Measurements from ENCODE around the gene MSX1.

MSX1 gene

DNA sequence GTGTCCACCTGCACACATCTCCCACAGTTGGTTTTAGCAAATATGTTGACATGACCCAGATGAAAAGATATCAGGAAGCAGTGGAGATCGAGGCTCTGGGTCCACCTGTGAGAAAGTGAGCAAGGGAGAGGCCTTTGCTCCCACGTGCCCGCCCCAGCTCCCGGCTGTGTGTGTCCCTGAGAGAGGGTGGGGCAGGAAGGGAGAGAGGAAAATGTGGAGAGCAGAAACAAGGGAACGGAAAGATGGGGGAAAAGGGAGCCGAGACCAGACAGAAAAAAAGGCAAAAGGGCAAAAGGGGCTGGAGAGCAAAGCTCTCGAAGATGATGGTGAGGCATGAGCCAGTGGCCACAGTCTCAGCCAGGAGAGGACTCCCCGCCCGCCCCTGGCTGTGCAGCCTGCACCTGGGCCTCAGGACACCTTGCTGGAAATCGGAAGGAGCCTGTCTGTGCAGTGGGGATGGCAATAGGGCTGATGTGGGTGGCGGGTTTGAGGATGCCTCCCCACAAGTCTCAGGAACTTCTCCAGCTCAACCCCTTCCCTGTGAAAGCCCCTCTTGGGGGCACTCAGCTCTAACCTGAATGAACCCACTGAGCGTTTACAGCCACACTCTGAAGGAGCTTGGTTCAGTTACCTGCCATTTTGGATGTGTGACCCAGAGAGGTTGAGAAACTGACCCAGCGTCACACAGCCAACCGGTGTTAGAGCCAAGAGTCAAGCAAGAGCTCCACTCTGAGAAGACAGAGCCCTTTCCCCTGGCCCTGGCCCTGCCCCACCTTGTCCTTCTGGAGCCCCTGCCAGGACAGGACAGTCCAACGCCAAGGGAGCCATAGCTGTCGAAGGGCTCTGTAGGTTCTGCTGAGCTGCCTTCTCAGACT lies 20.3 kb upstream of the MSX1 start:
- in situ Hi-C loops (cut with MboI; ENCODE audit: low pct_unique_long_range_greater_than_20kb, low sequenced_read_pairs) = no loop called here
- DNase-seq = no peak

DNA sequence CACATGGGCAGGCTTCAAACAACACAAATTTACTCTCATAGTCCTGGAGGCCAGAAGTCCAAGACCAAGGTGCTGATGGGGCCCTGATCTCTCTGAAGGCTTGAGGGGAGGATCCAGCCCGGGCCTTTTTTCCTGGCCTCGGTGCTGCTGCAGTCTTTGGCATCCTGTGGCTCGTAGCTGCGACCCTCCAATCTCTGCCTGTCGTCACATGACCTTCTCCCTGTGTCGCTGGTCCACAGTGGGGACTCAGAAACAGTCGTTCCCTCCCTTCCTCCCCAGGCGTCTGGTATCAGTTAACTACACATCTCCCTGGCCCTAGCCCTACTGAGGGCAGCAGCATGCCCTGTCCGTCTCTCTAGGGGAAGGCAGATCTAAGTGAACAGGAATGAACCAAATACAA lies 19.1 kb upstream of the MSX1 start:
- in situ Hi-C loops (cut with MboI; ENCODE audit: low pct_unique_long_range_greater_than_20kb, low sequenced_read_pairs) = no loop called here
- DNase-seq = no peak

- no peak for DNase-seq
- in situ Hi-C loops (cut with MboI; ENCODE audit: low pct_unique_long_range_greater_than_20kb, low sequenced_read_pairs) = no loop called here
Observed at GRCh38 chr4:4841156-4841555, 18.3 kb upstream of the MSX1 start.

GRCh38 chr4:4842476-4843441 lies 16.7 kb upstream of the MSX1 start:
- in situ Hi-C loops (cut with MboI; ENCODE audit: low pct_unique_long_range_greater_than_20kb, low sequenced_read_pairs) = no loop called here
- no peak for DNase-seq

GRCh38 chr4:4843635-4844291 lies 15.7 kb upstream of the MSX1 start:
- in situ Hi-C loops (cut with MboI; ENCODE audit: low pct_unique_long_range_greater_than_20kb, low sequenced_read_pairs) = no loop called here
- DNase-seq = no peak

DNA sequence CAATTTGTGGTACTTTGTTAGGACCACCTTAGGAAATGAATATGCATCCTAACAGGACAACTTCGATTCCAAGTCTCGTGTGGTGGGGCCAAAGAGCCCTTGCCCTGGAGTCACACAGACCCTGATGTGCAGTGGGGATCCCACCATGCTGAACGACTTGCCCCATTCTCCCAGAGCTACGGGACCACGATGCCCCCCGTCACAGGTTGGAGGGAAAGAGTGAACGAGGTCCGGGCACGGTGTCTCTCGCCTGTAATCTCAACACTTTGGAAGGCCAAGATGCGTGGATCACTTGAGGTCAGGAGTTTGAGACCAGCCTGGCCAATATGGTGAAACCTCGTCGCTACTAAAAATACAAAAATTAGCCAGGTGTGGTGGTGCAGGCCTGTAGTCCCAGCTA lies 14.4 kb upstream of the MSX1 start:
- no peak for DNase-seq
- in situ Hi-C loops (cut with MboI; ENCODE audit: low pct_unique_long_range_greater_than_20kb, low sequenced_read_pairs) = no loop called here

DNA sequence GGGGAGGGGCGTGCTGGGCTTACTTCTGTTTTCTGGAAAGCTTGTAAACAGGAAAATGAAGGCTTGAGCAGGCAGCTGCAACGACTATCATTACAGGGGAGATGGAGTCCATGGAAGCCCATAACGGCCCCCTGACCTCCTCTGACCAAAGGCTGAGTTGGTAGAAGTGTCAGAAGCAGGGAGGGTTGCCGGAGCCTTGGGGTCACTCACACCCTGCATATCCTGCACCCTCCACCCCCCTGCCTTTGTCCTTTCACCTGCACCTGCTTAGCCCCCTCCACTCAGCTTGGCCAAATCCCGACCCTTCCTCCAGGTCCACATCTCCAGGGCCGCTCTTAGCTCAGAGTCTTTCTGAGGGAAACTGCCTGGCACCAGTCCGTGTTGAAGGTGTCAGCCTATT lies 12.5 kb upstream of the MSX1 start:
- in situ Hi-C loops (cut with MboI; ENCODE audit: low pct_unique_long_range_greater_than_20kb, low sequenced_read_pairs) = no loop called here
- no peak for DNase-seq

DNA sequence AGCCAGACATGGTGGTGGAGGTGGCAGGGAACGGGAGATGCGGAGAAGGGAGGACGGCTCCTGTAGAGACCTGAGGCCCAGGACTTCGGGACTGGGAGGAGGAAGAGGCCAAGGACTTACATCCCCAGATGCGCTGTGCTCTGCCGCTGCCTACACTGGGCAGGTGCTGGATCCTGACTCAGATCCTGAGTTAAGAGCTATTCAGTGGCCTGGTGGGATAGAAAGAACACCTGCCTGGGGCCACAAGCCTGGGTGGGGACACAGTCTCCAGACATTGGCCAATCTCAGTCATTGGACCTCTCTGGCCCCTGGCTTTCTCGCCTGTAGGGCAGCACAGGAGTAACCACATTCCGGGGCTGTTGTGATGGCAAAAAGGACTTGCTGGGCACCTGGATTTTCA lies 10.9 kb upstream of the MSX1 start:
- in situ Hi-C loops (cut with MboI; ENCODE audit: low pct_unique_long_range_greater_than_20kb, low sequenced_read_pairs) = no loop called here
- DNase-seq = no peak

- no peak for DNase-seq
- in situ Hi-C loops (cut with MboI; ENCODE audit: low pct_unique_long_range_greater_than_20kb, low sequenced_read_pairs) = no loop called here
Observed at GRCh38 chr4:4849106-4849505, 10.4 kb upstream of the MSX1 start.

DNA sequence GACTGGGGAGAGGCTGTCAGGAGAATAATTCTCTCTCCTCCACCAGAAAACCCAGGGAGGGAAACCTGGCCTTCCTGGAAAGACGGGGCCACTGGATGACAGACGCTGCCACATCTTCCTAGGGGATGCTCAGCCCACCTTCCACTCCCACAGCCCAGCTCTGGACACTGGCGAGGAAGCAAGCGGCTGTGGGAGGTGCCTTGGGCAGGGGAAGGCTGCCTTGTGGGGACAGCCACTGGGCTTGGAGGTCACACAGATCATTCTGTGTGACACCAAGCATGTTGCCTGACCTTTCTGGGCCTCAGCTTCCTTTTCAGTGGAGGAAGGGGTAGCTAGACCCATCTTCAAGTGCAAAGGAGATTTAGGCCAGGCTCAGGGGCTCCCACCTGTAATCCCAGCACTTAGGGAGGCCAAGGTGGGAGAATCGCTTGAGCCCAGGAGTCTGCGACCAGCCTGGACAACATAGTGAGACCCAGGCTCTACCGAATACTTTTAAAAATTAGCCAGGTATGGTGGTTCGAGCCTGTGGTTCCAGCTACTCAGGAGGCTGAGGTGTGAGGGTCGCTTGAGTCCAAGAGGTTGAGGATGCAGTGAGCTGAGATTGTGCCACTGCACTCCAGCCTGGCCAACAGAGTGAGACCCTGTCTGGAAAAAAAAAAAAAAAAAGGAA lies 9.8 kb upstream of the MSX1 start:
- in situ Hi-C loops (cut with MboI; ENCODE audit: low pct_unique_long_range_greater_than_20kb, low sequenced_read_pairs) = no loop called here
- no peak for DNase-seq

GRCh38 chr4:4851081-4851480 lies 8.4 kb upstream of the MSX1 start:
- DNase-seq = no peak
- in situ Hi-C loops (cut with MboI; ENCODE audit: low pct_unique_long_range_greater_than_20kb, low sequenced_read_pairs) = no loop called here

DNA sequence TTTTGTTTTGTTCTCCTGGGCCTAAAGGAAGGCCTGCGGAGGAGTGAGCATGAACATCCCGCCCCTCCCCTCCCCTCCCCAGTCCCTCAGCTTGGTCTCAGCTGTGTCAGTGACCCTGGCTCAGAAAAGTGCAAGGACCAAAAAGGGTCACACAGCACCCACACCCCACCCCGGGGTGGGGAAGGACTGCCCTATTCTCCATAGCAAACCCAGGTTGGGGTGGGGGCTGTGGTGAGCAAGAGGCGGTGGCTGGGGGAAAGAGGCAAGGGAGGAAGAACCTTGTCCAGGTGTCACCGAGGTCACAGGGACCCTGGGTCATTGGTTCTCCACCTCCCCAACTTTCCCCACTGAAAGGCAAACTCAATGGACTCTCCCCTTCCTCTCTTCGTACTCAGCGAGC lies 7.6 kb upstream of the MSX1 start:
- in situ Hi-C loops (cut with MboI; ENCODE audit: low pct_unique_long_range_greater_than_20kb, low sequenced_read_pairs) = no loop called here
- no peak for DNase-seq

DNA sequence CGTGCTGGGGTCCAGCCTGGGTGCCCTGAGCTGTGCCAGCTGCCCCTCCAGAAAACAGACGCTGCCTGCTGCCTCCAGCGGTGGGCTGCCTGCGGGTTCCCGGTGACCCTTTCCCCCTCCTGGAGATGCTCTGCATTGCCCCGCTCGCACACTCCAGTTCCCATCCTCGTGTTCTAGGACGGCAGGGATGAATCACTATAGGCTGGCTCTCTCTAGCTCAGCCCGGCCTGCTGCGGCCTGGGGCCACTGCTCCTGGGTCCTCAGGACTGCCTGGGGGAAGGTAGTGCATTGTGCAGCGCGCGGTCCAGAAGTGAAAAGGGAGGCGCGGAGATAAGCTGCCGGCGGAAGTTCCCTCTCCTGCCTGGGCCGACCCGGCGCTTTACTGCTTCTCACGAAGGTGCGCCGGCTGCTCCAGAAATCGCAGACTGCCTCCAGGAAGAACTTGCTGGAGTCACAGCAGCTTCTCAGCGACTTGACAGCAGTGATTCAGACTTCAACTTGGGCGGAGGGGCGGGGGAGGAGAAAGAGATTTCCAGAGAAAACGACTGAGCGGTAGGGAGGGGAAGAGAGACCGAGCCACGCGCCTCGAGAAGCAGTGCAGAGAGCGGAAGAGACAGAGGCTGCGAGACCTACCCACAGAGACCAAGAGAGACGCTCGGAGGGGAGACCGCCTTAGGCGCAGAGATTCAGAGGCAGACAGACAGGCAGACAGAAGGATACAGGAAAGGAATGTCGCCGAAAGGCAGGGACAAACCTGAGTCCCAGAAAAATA lies 6.7 kb upstream of the MSX1 start:
- in situ Hi-C loops (cut with MboI; ENCODE audit: low pct_unique_long_range_greater_than_20kb, low sequenced_read_pairs) = no loop called here
- DNase-seq = peak; percentile 73

- in situ Hi-C loops (cut with MboI; ENCODE audit: low pct_unique_long_range_greater_than_20kb, low sequenced_read_pairs) = no loop called here
- DNase-seq = no peak
Observed at GRCh38 chr4:4853371-4853823, 6.1 kb upstream of the MSX1 start.

DNA sequence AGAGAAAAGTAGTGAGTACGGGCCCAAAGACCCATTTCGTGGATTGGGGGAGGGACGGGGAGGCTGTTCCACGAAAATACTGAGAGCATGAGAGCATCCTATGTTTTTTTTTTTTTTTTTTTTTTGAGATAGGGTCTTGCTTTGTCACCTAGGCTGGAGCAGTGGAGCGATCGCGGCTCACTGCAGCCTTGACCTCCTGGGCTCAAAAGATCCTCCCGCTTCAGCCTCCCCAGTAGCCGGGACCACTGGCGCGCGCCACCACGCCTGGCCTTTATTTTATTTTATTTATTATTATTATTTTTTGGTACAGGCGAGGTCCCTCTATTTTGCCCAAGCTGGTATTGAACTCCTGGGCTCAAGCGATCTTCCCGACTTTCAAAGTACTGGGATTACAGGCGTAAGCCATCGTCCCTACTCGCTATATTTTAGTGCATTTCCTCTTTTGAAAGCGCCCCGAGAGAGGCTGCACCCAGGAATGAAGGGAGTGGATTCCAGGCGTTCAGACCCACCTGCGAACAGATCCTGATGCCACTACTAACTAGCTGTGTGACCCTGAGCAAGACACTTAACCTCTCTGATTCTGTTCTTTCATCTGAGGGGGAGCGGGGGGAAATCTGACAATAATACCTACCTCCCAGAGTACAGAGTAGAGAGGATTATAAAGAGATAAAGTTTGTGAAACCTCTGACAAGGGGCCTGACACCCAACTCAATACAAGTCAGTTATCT lies 5.4 kb upstream of the MSX1 start:
- DNase-seq = no peak
- in situ Hi-C loops (cut with MboI; ENCODE audit: low pct_unique_long_range_greater_than_20kb, low sequenced_read_pairs) = no loop called here

DNA sequence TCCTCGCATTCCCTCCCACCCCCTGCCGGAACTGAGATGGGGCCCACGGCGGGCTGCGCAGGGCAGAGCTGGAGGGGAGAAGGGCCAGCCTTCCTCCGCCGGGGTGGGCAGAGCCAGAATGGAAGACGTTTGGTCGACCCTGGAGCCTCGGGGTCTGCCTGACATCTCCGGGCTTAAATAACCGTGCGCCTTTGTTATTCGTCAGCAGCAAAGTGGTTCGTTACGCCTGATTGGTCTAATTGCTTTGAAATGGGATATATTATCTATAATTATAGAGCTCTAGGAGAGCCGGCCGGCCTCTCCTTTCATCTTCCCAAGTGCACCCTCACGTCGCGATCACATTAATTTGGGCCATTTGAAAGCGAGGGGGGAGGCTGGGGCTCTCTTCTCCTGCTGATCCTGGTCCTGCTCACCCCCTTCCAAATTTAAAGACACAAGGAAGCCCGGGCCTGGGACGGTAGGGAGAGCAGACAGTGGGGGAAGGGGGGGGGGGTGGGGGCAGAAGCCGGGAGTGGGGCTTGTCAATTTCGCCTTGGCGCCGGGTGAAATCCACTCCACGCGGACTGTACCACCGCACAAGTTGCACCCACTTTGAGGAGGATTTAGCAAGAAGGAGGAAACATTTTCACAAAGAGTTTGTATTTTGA lies 4.7 kb upstream of the MSX1 start:
- in situ Hi-C loops (cut with MboI; ENCODE audit: low pct_unique_long_range_greater_than_20kb, low sequenced_read_pairs) = no loop called here
- no peak for DNase-seq

DNA sequence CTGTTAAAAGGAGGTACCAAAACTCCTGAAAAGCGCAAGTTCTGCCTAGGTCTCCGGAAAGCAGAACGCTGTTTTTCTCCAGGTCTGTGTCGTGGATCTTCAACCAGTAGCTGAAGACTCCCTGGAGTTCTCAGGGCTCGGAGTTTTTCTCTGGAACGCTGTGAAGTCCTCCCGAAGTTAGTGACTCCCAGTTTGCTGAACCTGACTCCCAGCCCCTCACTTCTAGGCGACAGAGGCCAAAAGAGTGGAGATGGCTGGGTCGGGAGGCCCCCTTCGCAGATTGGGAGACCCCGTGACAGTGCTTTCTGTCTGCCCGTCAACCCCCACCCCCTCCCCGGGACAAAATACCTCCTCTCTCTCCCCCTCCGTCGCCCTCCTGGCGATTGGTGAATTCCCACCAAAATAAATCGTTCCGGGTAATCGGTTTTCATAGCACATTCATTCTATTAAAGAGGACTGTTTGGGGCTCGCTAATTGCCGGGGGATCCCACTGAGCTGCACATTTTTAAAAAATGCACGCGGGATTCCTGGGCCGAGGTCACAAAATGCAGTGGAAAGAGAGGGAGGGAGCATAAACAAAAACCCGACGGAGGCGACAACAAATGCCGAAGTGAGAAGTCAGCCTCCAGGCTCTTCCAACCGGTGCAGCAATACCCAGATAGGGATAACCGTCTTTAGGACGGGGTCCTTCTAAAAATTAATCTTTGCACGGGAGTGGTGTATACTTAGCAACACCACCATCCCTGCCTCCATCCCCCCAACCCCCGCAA lies 4.0 kb upstream of the MSX1 start:
- no peak for DNase-seq
- in situ Hi-C loops (cut with MboI; ENCODE audit: low pct_unique_long_range_greater_than_20kb, low sequenced_read_pairs) = no loop called here
